HG03469 (cell line): ENCODE results near the gene COX6B2.

ENCODE experiments used
- ATAC-seq: cut with Tn5 transposase; IDR thresholded peaks from one replicate; pipeline ENCODE4 v1.9.1; 2021; ENCODE audit warnings: mild to moderate bottlenecking, moderate library complexity, moderate number of reproducible peaks; ENCODE audit not compliant: unreplicated experiment

Gene COX6B2

DNA sequence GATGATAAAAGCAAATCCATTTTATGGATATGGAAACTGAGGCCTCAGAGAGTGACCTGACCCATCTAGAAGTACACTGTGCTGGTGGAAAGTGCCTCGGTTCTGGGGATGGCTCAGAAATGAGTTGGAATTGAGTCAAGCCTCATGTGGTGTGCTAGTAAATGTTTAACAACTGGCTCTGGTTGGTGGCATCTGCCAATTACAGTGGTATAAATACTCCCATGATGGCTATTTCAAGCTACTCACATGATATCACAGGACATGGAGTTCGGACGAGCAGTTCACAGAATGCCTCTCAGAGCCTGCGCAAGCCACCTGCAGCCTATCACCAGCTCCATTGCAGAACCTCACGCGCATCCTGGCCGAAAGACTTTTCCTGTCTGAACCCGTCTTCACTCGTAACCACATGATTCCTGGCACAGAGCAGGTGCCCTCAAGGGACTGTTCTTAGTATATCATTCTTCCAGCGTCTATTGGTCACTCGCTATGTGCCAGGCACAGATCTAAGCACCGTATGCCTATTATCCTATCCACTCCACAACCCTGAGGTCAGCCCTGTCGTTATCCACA lies 38.5 kb downstream of the COX6B2 start:
- no peak for ATAC-seq

DNA sequence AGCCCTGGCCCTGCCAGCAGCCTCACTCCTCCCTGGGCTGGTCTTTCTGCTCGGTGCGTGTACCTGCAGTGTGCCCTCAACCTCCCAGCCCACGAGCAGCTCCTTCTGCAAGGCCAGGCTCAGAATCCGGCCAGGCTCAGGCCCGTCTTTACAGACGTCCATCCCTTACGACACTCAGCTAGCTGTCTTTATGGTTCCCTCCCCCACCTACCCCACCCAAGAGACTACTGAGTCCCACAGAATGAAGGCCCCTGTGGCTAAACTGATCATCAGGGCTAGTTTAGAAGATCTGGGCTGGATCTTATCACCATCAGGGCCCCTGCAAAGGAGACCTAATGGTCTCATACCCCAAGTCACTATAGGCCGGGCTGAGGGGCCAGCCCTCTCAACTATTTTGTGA lies 40.1 kb downstream of the COX6B2 start:
- no peak for ATAC-seq

DNA sequence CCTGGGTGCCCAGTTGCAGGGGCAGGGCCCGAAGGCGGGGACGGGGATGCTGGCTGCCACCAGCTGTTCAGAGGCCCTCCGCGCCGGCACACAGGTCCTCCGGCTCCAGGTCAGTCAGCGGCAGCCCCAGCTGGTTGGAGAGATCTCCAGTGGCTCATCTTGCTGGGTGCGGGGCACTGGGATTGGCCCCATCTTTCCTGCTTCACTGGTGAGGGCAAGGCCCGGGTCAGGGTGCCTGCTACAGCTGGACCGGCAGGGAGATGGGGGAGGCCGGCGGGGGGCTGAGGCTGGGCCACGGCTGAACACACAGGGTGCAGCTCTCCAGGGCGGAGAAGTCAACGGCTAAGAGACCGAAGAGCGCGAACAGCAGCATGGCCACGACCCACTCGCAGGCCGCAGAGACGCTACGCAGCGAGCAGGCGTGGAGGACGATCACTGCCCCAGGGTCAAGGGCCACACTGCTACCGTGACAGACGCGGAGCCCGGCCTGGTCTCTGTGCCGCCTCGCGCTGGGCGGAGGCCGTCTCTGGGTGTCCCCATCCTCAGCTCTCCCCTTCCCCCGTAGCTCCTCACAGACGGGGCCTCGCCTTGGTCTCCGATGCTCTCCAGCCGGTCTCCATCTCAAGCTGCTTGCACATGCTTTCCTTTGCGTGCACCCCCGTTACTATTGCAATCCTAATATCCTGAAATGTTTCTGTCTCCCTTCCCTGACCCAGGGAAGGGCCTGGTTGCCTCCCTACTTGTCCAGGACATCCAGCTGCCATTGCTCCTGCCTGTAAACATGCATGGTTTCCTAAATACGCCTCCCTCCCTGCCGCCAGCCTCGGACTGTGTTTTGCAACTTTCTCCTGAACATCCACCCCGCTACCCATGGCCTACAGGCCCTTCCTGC lies 41.7 kb downstream of the COX6B2 start:
- ATAC-seq: no peak

DNA sequence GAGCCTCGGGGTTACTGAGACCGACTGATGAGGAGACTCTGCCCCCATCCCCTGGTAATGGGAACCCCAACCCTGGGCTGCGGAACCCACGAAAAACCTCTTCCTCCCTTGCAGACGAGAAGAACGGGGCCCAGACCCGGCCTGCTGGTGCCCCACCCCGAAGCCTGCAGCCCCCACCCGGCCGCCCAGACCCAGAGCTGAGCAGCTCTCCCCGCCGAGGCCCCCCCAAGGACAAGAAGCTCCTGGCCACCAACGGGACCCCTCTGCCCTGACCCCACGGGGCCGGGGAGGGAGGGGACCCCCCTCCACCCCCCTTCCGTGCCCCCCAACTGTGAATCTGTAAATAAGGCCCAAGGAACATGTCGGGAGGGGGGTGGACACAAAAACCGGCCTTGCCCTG lies 42.7 kb downstream of the COX6B2 start:
- no peak for ATAC-seq

DNA sequence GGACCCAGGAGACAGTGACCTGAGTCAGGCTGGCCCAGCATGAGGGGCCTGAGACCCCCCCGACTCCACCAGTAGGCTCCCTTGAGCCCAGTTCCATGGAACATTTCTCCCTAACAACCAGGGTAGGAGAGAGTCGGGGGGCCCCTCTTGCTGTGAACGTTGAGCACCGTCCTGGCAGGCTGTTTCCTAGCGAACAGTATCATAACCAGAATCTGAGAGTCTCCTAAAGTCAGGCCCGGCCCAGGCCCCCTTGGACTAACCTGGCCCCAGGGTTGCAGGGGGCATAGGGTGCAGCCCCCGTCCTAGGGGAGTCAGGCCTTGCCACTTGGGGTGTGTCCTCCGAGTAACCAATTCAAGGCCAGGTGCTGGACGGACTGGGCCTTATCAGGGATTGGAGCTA lies 43.1 kb downstream of the COX6B2 start:
- ATAC-seq: no peak

DNA sequence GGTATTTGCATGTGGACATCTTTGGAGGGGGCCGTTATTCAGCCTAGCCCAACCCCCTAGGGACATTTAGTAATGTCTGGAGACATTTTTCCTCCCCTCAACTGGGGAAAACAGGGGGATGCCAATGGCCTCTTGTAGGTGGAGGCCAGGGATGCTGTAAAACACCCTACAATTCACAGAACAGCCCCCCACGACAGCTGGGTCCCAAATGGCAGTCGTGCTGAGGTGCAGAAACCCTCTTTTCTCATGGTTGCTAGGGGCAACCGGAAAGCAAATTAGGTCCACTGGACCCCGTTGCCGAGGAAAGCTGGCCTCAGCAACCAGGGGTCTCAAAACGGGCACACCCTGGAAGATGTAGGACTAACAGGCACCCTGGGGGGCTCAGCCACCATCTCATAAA lies 44.0 kb downstream of the COX6B2 start:
- ATAC-seq: no peak

DNA sequence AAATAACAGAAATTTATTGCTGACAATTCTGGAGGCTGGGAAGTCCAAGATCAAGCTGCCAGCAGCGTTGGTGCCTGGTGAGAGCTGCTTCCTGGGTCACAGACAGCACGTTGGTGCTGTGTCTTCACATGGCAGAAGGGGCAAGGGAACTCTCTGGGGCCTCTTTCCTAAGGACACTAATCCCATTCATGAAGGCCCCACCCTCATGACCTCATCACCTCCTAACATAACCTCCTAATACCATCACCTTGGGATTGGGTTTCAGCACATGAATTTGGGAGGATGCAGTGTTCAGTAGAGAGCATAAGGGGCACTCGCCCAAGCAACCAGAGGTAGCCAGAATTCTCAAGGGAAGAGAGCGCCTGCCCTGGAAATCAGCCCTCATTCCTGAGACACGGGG lies 45.1 kb downstream of the COX6B2 start:
- no peak for ATAC-seq

DNA sequence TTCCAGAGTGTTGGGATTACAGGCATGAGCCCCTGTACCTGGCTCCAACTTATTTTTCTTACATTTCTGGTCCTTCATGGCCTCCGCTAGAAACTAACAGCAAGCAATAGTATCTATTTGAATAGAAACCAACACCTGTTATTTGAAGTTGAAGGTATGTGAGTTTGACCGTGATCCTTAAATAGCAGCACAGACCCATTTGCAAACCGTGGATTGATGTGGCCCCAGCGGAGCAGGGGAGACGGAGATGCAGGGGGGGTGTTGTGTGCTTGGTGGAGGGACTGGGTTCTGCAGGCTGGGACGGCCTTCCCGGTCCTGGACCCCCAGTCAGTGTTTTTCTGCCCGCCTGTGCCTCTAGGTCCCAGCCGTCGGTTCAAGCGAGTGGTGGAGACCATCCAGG lies 46.2 kb downstream of the COX6B2 start:
- no peak for ATAC-seq

DNA sequence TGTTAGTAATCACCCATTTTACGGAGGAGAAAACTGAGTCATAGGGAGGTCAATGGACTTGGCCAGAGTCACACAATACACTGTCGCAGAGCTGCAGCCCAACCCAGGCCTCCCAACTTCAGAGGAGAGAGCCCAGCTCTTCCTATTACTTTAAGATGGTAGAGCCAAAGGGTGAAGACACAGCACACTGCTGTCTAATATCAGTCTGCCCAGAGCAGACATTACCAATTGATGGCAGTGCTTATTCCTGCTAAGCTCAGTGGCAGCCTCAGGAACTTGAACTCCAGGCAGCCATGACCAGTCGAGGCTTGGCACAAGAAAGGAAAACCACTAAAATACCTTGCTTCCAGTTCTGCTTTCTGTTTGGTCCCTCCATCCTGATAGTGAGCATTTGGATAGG lies 47.8 kb downstream of the COX6B2 start:
- no peak for ATAC-seq

DNA sequence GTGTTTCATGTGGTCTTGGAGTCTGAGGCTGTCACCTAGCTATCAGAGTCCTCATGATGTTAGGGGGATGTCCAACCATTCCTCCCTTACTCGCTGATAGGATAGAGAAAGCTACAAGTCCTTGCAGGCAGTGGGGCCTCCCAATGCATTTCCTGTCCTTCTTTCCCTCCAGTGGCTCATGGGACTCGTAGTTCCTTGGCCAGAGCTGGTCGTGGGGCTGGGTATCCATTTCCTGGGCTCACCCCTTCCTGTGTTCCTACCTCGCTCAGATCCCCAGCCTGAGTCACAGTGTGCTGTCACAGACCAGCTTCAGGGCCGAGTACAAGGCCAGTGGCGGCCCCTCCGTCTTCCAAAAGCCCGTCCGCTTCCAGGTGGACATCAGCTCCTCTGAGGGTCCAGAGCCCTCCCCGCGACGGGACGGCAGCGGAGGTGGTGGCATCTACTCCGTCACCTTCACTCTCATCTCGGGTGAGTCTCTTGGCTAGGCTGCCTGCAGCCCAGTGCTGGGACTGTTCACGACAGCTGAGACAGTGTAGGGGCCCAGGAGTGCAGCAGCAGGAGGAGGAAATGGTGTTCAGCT lies 48.4 kb downstream of the COX6B2 start:
- ATAC-seq: no peak

DNA sequence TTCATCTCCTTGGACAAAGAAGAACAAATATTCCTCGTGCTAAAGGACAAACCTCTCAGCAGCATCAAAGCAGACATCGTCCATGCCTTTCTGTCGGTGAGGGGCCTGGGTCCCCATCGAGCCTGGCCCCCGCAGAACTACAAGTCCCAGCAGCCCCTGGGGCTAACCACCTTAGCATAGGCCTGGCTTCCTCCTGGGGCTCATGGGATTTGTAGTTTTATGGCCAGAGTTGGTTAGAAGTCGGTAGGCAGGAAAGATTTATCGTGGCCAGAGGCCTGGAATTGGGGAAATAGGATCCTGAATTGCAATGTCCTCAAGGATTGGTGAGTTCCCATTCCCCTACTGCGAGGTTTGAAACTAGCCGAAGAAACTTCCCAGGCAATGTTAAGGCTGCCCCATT lies 49.0 kb downstream of the COX6B2 start:
- ATAC-seq: no peak

DNA sequence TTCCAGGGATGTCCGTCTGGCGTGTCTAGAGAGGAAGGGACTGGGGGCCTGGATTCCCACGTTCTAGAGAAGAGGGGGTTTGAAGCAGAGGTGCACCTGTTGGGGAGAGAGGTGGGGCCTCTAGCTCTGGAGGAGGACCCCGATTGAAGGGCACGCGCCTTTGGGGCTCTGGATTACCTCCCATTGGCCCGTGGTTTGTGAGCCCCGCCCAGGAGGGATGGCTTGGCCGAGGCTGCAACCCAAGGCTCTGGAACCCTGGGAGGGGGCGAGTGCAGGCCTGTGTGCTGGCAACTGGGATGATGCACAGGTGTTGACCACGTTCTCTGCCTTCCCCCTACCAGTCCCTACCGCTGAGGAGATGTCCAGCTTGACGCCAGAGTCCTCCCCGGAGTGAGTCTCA lies 49.5 kb downstream of the COX6B2 start:
- no peak for ATAC-seq

DNA sequence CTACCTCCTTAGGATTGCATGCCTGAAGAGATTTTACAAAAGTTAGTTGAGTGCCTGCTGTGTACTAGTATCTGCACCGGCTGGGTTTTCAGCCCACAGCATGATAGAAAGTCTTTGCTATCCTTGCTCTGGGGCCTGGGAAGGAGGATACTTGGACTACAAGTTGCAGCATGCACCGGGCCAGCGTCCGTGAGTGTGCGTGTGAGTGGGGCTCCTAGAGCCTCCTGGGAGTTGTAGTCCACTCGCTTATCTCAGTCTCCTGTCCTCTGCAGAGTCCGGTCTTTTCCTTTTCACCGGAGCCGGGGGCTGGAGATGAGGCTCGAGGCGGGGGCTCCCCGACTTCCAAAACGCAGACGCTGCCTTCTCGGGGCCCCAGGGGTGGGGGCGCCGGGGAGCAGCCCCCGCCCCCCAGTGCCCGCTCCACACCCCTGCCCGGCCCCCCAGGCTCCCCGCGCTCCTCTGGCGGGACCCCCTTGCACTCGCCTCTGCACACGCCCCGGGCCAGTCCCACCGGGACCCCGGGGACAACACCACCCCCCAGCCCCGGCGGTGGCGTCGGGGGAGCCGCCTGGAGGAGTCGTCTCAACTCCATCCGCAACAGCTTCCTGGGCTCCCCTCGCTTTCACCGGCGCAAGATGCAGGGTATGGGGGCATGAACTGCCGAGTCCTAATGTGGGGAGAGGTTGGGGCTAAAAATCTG lies 50.1 kb downstream of the COX6B2 start:
- ATAC-seq: no peak

DNA sequence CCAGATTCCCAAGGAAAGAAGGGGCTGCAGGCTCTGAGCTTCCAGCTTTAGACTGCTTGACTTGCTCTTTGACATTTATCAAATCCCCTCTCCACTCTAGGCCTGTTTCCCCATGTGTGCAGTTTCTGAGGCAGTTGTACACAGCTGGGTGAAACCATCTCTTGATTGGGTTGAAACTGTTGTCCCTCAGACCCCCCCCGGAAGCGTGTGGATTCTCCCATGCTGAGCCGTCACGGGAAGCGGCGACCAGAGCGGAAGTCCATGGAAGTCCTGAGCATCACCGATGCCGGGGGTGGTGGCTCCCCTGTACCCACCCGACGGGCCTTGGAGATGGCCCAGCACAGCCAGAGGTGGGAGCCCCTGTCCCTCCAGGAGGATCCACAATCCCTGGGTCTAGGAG lies 51.0 kb downstream of the COX6B2 start:
- ATAC-seq: no peak

DNA sequence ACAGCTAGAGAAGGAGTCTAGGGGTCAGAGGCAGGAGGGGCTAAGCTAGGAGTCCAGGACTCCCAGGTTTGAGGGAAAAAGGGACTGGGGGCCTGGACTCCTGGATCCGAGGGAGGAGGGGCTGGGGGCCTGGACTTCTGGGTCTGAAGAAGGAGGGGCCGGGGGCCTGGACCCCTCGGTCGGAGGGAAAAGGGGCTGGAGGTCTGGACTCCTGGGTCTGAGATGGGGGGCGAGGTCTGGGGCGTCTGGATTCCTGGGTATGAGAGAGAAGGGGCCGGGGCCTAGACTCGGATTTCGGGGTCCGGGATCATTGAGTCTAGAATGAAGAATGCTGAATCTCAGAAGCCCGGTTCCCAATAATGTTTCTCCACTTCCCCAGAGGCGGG lies 52.2 kb downstream of the COX6B2 start:
- ATAC-seq: no peak

DNA sequence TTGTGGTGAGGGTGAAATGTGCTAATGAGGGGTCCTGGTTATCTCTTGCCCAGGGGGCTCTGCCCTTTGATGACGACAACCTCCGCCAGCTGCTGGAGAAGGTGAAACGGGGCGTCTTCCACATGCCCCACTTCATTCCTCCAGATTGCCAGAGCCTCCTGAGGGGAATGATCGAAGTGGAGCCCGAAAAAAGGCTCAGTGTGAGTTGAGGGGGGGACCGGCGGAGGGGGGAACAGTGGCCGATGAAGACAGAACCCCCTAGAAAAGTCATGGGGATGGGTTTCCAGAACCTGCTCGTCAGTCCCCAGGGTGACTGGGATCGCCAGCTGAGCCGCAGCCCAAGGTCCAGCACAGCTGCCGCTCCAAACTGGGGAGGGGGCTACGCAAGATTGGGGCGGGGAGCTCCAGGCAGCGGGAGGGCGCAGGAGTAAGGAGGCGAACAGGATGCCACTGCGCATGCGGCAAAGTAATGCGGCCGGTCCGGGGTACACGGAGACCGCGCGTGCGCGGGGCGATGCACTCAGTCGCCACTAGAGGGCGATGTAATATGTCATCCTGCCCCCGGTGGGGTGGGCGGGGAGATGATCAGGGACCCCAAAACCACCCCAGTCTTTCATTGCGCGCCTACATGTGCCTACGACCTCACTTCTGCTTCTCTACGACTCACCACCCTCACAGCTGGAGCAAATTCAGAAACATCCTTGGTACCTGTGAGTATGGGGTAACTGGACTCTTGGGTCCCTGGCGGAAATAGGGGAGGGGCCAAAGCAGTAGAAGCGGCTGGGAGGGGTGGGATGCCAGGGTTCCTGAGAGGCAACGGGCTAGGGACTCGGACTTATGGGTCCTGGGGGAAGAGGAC lies 52.8 kb downstream of the COX6B2 start:
- ATAC-seq: no peak

DNA sequence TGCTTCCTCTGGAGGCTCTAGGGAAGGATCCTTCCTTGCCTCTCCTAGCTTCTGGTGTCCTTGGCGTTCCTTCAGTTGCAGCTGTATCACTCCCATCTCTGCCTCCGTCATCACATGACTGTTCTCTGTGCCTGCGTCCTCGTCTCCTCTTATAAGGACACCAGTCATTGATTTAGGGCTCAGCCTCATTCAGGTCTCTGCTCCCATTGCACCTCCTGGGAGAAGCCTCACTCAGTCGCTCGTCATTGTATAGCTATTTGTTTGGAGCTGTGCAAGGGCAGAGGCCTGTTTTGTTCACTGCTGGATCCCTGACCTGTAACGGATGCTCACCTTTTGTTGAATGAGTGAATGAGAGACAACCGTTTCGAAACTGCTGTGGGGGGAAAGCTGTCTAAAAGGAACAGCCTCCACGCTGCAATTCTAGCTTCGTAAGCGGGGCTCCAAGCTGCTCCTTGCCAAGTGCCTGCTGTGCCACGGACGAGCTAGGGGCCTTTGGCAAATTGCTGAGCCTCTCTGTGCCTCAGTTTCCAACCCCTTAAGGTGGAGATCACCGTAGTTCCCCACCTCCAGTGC lies 53.5 kb downstream of the COX6B2 start:
- no peak for ATAC-seq

DNA sequence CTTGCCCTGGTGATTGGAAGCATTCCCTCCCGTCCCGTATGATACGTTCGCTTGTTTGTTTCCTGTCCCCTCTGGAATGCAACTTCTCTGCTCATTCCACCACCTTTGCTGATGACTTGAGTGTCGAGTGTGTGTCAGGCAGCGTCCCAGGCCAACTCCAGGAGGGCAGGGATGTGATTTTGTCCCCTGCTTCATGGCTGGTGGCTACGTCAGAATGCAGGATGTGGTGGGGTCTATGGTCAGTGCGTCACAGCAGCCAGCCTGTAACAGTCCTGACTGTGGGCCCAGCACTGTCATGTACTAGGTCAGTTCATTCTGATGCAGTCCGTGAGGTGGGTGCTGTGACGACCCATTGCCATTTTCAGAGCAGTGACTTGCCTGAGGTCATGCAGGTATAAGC lies 54.5 kb downstream of the COX6B2 start:
- no peak for ATAC-seq
